GM21529 (cell line): ENCODE data around the gene ATP8B1.

Experiments used
- ATAC-seq: cut with Tn5 transposase; IDR thresholded peaks from one replicate; pipeline ENCODE4 v1.9.1; 2021; ENCODE audit not compliant: unreplicated experiment

ATP8B1 gene

DNA sequence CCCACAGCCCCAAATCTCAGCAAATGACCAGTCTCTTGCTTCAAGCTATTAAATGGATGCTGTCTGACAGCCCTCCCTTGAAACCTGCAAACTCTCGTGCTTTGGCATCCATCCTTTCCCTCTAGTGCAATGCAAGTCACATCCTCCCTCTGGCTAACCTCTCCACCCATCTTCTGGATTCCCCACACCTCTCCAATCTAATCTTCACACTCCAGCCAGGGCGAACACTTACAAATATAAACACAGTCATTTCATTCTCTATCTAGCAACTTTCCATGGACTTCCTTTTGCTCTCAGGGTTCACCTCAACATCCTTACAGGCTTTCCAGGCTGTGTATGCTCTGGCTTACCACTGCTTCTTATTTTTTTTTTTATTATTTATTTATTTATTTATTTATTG is 171.4 kb downstream of the ATP8B1 start:
- ATAC-seq, result no peak

DNA sequence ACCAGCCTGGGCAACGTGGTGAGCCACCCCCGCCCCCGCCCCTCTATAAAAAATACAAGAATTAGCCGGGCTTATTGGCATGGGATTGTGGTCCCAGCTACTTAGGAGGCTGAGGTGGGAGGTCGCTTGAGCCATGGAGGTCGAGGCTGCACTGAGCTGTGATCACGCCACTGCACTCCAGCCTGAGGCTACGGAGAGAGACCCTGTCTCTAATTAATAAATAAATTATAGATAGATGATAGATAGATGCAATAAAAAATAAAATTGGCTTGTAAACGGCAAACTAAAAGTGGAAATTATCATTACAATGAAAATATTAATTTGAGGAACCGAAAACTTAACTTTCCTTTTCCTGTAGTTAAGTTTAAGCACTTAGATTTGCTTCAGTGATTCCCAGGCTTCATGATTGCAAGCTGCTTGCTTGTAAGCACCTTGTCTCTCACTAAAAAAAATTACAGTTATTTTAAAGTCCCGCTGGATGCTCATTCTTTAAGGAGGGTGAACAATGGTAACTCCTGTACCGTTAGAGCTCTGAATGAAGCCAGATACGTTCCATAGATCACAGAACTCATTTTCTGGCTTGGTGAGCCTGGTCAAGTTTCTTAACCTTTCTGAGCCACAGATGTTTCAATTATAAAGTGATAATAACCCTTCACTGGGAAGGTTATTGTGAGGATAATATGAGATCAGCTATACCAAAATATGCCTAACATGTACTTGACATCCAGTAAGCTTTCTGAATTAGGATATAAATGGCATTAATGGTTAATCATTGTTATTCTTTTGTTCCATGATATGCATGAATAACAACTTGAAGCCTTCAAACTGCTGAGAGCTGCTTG is 172.1 kb downstream of the ATP8B1 start:
- ATAC-seq, result peak; percentile 42

DNA sequence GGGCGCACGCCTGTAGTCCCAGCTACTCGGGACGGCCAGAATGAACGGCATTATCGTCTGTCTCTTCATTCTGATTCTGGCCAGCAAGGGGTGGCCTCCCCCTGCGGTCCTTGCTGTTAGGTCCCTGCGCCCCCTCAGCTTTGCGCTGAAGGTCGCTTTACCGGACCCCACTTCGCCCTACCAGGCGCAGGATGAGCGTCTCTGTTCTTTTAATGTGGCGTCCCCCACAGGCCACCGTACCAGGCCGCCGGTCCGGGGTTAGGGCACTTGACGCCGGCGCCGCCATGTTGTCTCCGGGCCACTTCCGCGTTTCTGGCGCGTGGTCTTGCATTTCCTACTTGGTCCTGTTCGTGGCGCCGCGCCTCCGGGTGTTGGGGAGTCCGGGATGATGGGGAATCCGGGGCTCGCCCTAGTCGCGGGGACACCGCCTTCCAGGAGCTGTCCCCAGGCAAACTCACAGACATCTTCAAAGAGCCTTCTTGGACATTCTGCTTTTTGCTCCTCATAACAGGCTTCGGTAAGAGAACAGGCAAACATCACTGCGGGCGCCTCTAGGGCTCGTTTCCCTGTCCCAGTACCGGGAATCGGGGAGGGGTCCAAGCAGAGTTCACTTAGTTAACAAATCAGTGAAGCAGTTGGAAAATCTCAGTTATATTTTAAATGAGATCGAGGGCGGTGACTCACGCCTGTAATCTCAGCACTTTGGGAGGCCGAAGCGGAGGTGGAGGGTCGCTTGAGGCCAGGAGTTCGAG is 172.9 kb downstream of the ATP8B1 start:
- peak; percentile 93 for ATAC-seq

DNA sequence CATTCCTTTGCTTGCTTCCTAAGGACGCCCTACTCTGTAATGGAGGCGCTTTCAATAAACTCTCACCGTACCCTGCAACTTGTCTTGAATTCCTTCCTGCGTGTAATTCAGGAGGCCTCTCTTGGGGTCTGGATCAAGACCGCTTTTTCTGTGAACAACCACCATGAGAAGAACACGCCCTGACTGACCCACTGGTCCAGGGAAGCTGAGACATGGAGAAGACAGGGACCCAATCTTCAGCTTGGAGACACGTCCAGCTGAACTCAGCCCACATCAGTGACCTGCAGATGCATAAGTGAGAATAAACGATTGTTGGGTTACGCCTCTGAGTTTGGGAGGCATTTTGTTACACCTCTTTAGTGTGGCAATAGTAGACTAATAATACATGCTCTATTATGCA is 173.7 kb downstream of the ATP8B1 start:
- no peak for ATAC-seq

DNA sequence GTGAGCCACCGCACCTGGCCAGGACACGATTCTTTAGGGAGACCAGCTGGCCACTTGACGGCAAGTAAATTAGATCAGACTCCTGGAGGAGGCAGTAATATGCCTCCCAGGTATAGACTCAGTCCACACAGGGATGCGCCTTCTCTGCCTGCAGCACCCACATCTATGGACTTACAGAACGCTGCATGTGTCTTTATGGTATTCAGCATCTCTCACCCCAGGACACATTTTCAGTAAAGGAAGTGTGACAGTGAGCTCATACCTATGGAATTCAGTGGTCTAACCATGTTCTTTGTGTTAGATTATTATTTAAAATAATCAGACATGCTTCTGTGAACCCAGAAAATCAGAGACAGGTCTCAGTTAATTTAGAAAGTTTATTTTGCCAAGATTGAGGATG is 175.6 kb downstream of the ATP8B1 start:
- no peak for ATAC-seq

DNA sequence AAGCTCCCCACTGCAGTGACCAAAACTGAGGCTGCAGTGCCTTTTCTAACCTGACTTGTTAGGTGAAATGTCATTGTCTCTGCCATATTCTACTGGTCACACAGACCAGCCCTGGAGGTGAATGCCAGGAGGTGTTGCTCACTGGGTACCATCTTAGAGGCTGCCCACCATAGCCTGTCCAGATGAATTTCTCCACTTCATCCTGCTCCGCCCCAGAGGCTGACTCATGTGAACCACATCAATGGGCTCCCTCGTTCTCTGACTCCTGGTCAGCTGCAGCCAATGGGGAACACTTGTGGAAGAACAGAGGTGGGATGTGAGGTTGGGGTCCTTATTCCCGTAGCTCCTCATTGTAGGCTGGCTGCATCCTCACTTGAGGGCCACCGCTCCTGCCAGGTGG is 178.1 kb downstream of the ATP8B1 start:
- ATAC-seq, result no peak

DNA sequence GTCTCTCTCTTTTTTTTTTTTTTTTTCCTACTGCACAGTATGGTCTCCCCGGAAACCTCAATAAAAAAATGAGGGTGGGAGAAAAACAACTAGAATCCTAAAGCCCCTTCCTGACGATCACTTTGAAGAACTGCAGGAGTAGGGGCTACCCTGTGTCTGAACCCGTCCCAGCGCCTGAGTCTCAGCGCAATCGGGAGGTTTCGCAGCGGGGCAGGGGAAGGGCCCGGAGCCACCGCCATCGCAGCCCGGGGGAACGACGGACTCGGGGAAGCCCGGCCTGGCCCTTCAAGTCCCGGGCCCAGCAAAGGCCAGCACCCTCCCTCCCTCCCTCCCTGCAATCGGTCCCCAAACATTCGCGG is 181.9 kb downstream of the ATP8B1 start:
- peak; percentile 18 for ATAC-seq

DNA sequence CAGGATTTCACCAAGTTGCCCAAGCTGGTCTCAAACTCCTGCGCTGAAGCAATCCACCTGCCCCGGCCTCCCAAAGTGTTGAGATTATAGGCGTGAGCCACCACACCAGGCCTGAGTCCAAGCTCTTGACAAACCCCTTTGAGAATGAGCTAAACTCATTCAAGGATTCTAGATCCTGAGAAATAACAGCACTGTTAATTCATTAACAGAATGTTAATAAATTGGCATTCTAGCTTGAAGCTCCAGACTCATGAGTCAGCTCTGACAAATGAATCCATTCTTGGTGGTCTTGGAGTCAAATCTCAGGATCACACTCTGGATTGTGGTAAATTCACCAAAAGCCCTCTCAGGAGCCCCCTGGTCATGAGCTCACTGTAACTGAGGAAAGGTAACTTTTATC is 183.2 kb downstream of the ATP8B1 start:
- no peak for ATAC-seq

DNA sequence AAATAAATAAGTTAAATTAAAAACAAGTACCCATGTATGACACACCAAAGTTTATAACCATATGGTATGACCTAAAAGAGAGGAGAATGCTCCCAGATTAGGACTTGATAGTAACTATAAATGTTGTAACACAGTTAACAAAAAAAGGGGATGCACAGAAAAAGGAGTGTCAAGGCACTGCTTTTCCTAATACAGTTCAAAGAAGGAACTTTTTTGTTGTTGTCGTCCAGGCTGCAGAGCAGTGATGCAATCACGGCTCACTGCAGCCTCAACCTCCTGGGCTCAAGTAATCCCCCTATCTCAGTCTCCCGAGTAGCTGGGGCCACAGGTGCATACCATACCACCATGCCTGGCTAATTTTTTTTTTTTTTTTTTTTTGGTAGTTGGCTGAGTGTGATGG is 184.2 kb downstream of the ATP8B1 start:
- no peak for ATAC-seq

DNA sequence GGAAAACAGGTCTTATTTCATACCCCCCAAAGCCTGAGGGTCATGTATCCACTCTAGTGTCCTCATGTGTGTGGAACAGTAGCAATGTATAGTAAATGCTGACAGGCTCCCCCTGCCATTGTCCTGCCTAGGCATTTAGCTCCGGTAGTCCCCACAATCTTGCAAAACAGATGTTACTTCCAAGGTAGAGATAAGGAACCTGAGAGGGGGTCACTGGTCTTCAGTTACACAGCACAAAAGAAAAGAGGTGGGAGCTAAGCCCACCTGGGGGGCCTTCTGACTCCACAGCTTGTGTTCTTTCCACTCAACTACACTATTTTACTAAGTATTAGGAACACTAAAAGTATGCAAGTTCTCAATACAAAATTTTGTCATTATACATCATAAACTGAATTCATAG is 199.2 kb downstream of the ATP8B1 start:
- no peak for ATAC-seq
